Measurements from ENCODE around the gene AGR3.

The AGR3 gene

GRCh38 chr7:16881844-16882243, at the start of gene AGR3:
TSS of gene AGR3 (minus strand) at chr7:16881983. CDS start at chr7:16878618, 3,365 bp downstream.
- DNase-seq, result no peak

GRCh38 chr7:16930946-16931345, 49.2 kb upstream of the AGR3 start:
- DNase-seq, result no peak

- no peak for DNase-seq
These were observed 47.5 kb upstream of the AGR3 start for GRCh38 chr7:16929146-16929762.

- DNase-seq, result no peak
These were observed 45.1 kb upstream of the AGR3 start for GRCh38 chr7:16926861-16927260.

GRCh38 chr7:16926283-16926682, 44.5 kb upstream of the AGR3 start:
- DNase-seq, result no peak

- no peak for DNase-seq
These were observed 43.8 kb upstream of the AGR3 start for GRCh38 chr7:16925609-16926008.

GRCh38 chr7:16923019-16923418, 41.2 kb upstream of the AGR3 start:
- no peak for DNase-seq

GRCh38 chr7:16921644-16922257, 40.0 kb upstream of the AGR3 start:
- no peak for DNase-seq

- DNase-seq, result no peak
These were observed 39.4 kb upstream of the AGR3 start for GRCh38 chr7:16921151-16921550.

GRCh38 chr7:16919440-16919839, 37.7 kb upstream of the AGR3 start:
- DNase-seq, result no peak

GRCh38 chr7:16918288-16918895, 36.6 kb upstream of the AGR3 start:
- no peak for DNase-seq

GRCh38 chr7:16916738-16917137, 35.0 kb upstream of the AGR3 start:
- no peak for DNase-seq

- no peak for DNase-seq
These were observed 34.4 kb upstream of the AGR3 start for GRCh38 chr7:16916105-16916639.

GRCh38 chr7:16915405-16915804, 33.6 kb upstream of the AGR3 start:
- no peak for DNase-seq

- DNase-seq, result no peak
These were observed 33.0 kb upstream of the AGR3 start for GRCh38 chr7:16914771-16915170.

- no peak for DNase-seq
These were observed 31.9 kb upstream of the AGR3 start for GRCh38 chr7:16913643-16914042.

GRCh38 chr7:16912540-16912939, 30.8 kb upstream of the AGR3 start:
- no peak for DNase-seq

GRCh38 chr7:16908561-16908960, 26.8 kb upstream of the AGR3 start:
- no peak for DNase-seq

GRCh38 chr7:16905300-16906044, 23.7 kb upstream of the AGR3 start:
- DNase-seq, result no peak

- no peak for DNase-seq
These were observed 22.3 kb upstream of the AGR3 start for GRCh38 chr7:16904076-16904475.

- DNase-seq, result no peak
These were observed 18.5 kb upstream of the AGR3 start for GRCh38 chr7:16900209-16900768.

GRCh38 chr7:16891874-16892643, 10.3 kb upstream of the AGR3 start:
- DNase-seq, result no peak
